K562 (cell line): ENCODE data around the gene NOTCH1. TPM values are rescaled to one million over a fixed set of nuclear protein-coding genes. Genes with fewer than 3 reads are reported as not detected.

Experiments used
- ARNT ChIP-seq, 2 experiments: fragments of 450-650 bp; IDR thresholded peaks; 2 replicates each; pipeline ENCODE4 v1.6.1; 2016; ENCODE audit warnings: mild to moderate bottlenecking in 1 of 2
- HSF4 ChIP-seq: fragments of 250-450 bp; sonication (Bioruptor Pico); IDR thresholded peaks from 2 replicates; pipeline ENCODE4 v2.1.2; 2022; ENCODE audit warnings: mild to moderate bottlenecking, moderate library complexity, borderline replicate concordance
- MEF2D ChIP-seq: conservative IDR thresholded peaks from 2 replicates; pipeline ENCODE4 v1.6.1; 2016; ENCODE audit warnings: low read depth, missing genetic modification characterization, missing compliant biosample characterization
- NR2C1 ChIP-seq, 2 experiments: fragments of 450-650 bp; IDR thresholded peaks; 2 replicates each; pipeline ENCODE4 v1.6.1; 2017; ENCODE audit warnings: mild to moderate bottlenecking in 2 of 2, antibody characterized with exemption in 1 of 2, inconsistent platforms in 1 of 2, missing compliant biosample characterization in 1 of 2, missing genetic modification characterization in 1 of 2
- PHB2 ChIP-seq: fragments of 450-650 bp; IDR thresholded peaks from 2 replicates; pipeline ENCODE4 v1.6.1; 2017; ENCODE audit warnings: low read depth
- POLR2B ChIP-seq: fragments of 450-650 bp; IDR thresholded peaks from 2 replicates; pipeline ENCODE4 v1.6.1; 2018; ENCODE audit warnings: low read depth; ENCODE audit not compliant: partially characterized antibody
- POLR3G ChIP-seq: IDR thresholded peaks from 2 replicates; pipeline ENCODE4 v1.6.1; 2011; ENCODE audit not compliant: insufficient read length, insufficient replicate concordance; ENCODE audit errors: extremely low read depth
- PRPF4 ChIP-seq: fragments of 200-400 bp; formaldehyde crosslinking; IDR thresholded peaks from one replicate; pipeline ENCODE4 v1.6.1; 2017; ENCODE audit warnings: low read length, low read depth, mild to moderate bottlenecking; ENCODE audit not compliant: insufficient read depth, poor library complexity, severe bottlenecking
- PURB ChIP-seq: sonication (generic); formaldehyde crosslinking; IDR thresholded peaks from 2 replicates; pipeline ENCODE4 v1.9.0; 2021; ENCODE audit warnings: low read depth, mild to moderate bottlenecking, missing genetic modification reagents
- SMC3 ChIP-seq: conservative IDR thresholded peaks from 2 replicates; pipeline ENCODE4 v1.6.1; 2011; ENCODE audit warnings: low read depth, low read length, improper control_type of control experiment; ENCODE audit not compliant: insufficient read depth
- ZNF146 ChIP-seq: IDR thresholded peaks from one replicate; pipeline ENCODE4 v1.6.1; 2018; ENCODE audit warnings: missing compliant biosample characterization; ENCODE audit not compliant: unreplicated experiment
- ZNF217 ChIP-seq: sonication (generic); formaldehyde crosslinking; IDR thresholded peaks from 2 replicates; pipeline ENCODE4 v1.8.0; 2022; ENCODE audit warnings: mild to moderate bottlenecking, missing genetic modification reagents
- ZNF316 ChIP-seq: fragments of 450-650 bp; IDR thresholded peaks from 2 replicates; pipeline ENCODE4 v1.6.1; 2016
- ZNF408 ChIP-seq: fragments of 250-450 bp; sonication (Bioruptor Pico); IDR thresholded peaks from 2 replicates; pipeline ENCODE4 v1.4.0; 2020; ENCODE audit warnings: low read depth, mild to moderate bottlenecking, moderate library complexity
- ZNF436 ChIP-seq: fragments of 250-450, 450-650 bp; sonication (Bioruptor Pico); formaldehyde crosslinking; IDR thresholded peaks from 2 replicates; pipeline ENCODE4 v1.7.0; 2020; ENCODE audit warnings: mild to moderate bottlenecking
- ZNF561 ChIP-seq: fragments of 450-650 bp; formaldehyde crosslinking; conservative IDR thresholded peaks from 2 replicates; pipeline ENCODE4 v1.4.0; 2020; ENCODE audit warnings: mild to moderate bottlenecking, moderate library complexity
- ZNF586 ChIP-seq: fragments of 450-650 bp; formaldehyde crosslinking; conservative IDR thresholded peaks from 2 replicates; pipeline ENCODE4 v1.4.0; 2020; ENCODE audit warnings: mild to moderate bottlenecking, moderate library complexity
- ZNF695 ChIP-seq: fragments of 450-650 bp; formaldehyde crosslinking; IDR thresholded peaks from 2 replicates; pipeline ENCODE4 v1.4.0; 2020; ENCODE audit warnings: mild to moderate bottlenecking, moderate library complexity
- ZNF764 ChIP-seq: fragments of 250-450 bp; sonication (Bioruptor Pico); IDR thresholded peaks from 2 replicates; pipeline ENCODE4 v1.4.0; 2020; ENCODE audit warnings: low read depth, mild to moderate bottlenecking, moderate library complexity
- ZNF778 ChIP-seq: fragments of 450-650 bp; formaldehyde crosslinking; IDR thresholded peaks from 2 replicates; pipeline ENCODE4 v1.4.0; 2020; ENCODE audit warnings: mild to moderate bottlenecking, moderate library complexity
- polyA plus RNA-seq, 8 experiments: library from polyadenylated mRNA; depleted of rRNA in 4 of 8; stranded (reverse) in 5 of 8; unstranded in 3 of 8; fragments of >200 nt; fragmentation: Nextera tagmentation in 2 of 8; fragmentation: Illumina TruSeq in 1 of 8; extraction: Ambion mirVana in 2 of 8; extraction: Trizol in 1 of 8; gene quantifications; 2 replicates each; pipeline versions ENCODE4 v1.2.1 to v1.2.3, GENCODE V29; 2011 to 2014; ENCODE audit warnings: inconsistent platforms in 1 of 8, missing spikeins in 1 of 8
- total RNA-seq, 7 experiments: library from RNA; depleted of rRNA in 6 of 7; stranded (reverse); fragments of >200 nt in 6 of 7; fragmentation: Illumina TruSeq in 2 of 7; extraction: Trizol in 2 of 7; gene quantifications; 2 replicates each; pipeline versions ENCODE4 v1.2.1 to v1.2.3, GENCODE V29; 2011 to 2021; ENCODE audit warnings: low replicate concordance in 1 of 7
- TF ChIP-seq, protein P1 (sequence below): fragments of 250-450 bp; sonication (Bioruptor Pico); IDR thresholded peaks from 2 replicates; pipeline ENCODE4 v1.4.0; 2020; ENCODE audit warnings: mild to moderate bottlenecking
- TF ChIP-seq, protein P2 (sequence below): fragments of 250-450 bp; sonication (Bioruptor Pico); IDR thresholded peaks from 2 replicates; pipeline ENCODE4 v1.5.1; 2021; ENCODE audit warnings: mild to moderate bottlenecking
- TF ChIP-seq, protein P3 (sequence below): IDR thresholded peaks from 2 replicates; pipeline ENCODE4 v1.6.1; 2016; ENCODE audit warnings: missing genetic modification characterization, missing compliant biosample characterization

The NOTCH1 gene
- total and polyA plus RNA-seq, 9 of the 15 experiments (the other 6 are each of a cell fraction or from before 2014, with no cell fraction given), result 0.03 to 31.4 (median 2.3) TPM

DNA sequence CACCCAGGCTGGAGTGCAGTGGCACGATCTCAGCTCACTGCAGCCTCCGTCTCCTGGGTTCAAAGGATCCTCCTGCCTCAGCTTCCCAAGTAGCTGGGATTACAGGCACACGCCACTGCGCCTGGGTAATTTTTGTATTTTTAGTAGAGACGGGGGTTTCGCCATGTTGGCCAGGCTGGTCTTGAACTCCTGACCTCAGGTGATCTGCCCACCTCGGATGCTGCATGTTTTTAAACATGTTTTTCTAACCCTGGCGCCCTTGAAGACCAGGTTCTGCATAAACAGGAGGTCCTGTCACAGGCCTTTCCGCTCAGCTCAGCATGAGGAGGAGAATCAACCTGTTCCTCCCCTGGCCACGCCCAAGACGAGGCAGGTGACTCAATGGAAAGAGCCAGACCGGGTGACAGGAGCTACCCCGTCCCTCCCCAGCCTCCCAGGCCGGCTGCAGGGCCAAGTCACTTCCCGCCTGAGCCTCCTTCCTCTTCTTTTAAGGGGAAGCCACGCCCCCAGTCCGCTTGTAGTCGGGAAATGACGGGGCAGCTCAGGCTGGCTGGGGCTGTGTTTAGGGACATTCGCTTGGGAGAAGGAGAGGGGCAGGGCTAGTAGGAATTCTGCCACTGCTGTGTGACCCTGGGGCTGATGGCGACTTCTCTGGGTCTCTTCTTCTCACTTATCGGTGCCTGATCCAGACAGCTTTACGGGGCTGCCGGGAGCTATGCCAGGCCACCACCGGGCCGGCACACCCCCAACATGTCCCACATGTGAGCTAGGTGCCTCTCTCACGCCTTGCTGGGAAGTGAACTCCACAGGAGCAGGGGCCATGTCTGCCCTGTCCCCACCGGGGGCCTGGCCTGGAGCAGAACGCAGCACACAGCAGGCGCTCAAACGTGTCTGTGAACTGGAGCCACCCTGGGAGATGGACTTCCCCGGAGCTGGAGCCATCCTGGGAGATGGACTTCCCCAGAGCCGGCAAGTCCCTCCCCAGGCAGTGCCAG, 6.1 kb downstream of the NOTCH1 start (continued):
- TF ChIP-seq, protein P1, sequence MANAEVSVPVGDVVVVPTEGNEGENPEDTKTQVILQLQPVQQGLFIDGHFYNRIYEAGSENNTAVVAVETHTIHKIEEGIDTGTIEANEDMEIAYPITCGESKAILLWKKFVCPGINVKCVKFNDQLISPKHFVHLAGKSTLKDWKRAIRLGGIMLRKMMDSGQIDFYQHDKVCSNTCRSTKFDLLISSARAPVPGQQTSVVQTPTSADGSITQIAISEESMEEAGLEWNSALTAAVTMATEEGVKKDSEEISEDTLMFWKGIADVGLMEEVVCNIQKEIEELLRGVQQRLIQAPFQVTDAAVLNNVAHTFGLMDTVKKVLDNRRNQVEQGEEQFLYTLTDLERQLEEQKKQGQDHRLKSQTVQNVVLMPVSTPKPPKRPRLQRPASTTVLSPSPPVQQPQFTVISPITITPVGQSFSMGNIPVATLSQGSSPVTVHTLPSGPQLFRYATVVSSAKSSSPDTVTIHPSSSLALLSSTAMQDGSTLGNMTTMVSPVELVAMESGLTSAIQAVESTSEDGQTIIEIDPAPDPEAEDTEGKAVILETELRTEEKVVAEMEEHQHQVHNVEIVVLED (CRISPR knock-in tag), result no peak
- TF ChIP-seq ZNF586 (CRISPR knock-in tag) (no peak), ZNF764 (CRISPR knock-in tag) (no peak), ZNF146 (CRISPR knock-in tag) (no peak), ZNF436 (no peak), ZNF561 (CRISPR knock-in tag) (no peak), ARNT (IDR thresholded peaks at IDR 0.05) (no peak), ZNF695 (CRISPR knock-in tag) (no peak), POLR3G (no peak), SMC3 (no peak), PURB (no peak), NR2C1 (IDR thresholded peaks at IDR 0.05) (no peak), NR2C1 (tag; IDR thresholded peaks at IDR 0.05) (no peak), PHB2 (no peak), HSF4 (CRISPR knock-in tag) (no peak), ZNF408 (no peak), ZNF778 (CRISPR knock-in tag) (no peak), ZNF217 (CRISPR knock-in tag) (no peak), POLR2B (no peak), MEF2D (0 out of 2 replicates have a peak, but pooled peaks have one; percentile 53), ZNF316 (no peak), PRPF4 (no peak)
- TF ChIP-seq, protein P2, sequence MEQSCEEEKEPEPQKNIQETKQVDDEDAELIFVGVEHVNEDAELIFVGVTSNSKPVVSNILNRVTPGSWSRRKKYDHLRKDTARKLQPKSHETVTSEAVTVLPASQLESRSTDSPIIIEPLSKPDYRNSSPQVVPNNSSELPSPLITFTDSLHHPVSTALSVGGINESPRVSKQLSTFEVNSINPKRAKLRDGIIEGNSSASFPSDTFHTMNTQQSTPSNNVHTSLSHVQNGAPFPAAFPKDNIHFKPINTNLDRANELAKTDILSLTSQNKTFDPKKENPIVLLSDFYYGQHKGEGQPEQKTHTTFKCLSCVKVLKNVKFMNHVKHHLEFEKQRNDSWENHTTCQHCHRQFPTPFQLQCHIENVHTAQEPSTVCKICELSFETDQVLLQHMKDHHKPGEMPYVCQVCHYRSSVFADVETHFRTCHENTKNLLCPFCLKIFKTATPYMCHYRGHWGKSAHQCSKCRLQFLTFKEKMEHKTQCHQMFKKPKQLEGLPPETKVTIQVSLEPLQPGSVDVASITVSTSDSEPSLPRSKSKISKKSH (CRISPR knock-in tag), result no peak
- TF ChIP-seq, protein P3, sequence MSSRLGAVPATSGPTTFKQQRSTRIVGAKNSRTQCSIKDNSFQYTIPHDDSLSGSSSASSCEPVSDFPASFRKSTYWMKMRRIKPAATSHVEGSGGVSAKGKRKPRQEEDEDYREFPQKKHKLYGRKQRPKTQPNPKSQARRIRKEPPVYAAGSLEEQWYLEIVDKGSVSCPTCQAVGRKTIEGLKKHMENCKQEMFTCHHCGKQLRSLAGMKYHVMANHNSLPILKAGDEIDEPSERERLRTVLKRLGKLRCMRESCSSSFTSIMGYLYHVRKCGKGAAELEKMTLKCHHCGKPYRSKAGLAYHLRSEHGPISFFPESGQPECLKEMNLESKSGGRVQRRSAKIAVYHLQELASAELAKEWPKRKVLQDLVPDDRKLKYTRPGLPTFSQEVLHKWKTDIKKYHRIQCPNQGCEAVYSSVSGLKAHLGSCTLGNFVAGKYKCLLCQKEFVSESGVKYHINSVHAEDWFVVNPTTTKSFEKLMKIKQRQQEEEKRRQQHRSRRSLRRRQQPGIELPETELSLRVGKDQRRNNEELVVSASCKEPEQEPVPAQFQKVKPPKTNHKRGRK (tag), result no peak
